Osteocyte (in vitro differentiated cells): Measurements from ENCODE around the gene PAFAH1B2. TPM values are rescaled to one million over a fixed set of nuclear protein-coding genes. Genes with fewer than 3 reads are reported as not detected.
"Not testable (repeated sequence)": the region's sequence is repeated elsewhere in the genome, so short reads cannot be mapped to it uniquely, and the experiment has no call there.

ENCODE experiments used
- DNase-seq: peaks from one replicate; pipeline ENCODE4 v3.0.0; 2021; ENCODE audit warnings: mixed read lengths; ENCODE audit not compliant: unreplicated experiment; ENCODE audit errors: extremely low spot score
- H3K27ac Mint-ChIP-seq: one replicate; pipeline ENCODE4 v1.8.0; 2021; ENCODE audit warnings: mild to moderate bottlenecking, mixed read lengths; ENCODE audit not compliant: unreplicated experiment
- H3K27me3 Mint-ChIP-seq: one replicate; pipeline ENCODE4 v1.8.0; 2021; ENCODE audit warnings: mixed read lengths; ENCODE audit not compliant: unreplicated experiment
- H3K36me3 Mint-ChIP-seq: one replicate; pipeline ENCODE4 v1.8.0; 2021; ENCODE audit warnings: mixed read lengths; ENCODE audit not compliant: unreplicated experiment
- H3K4me1 Mint-ChIP-seq: one replicate; pipeline ENCODE4 v1.8.0; 2021; ENCODE audit warnings: mixed read lengths; ENCODE audit not compliant: unreplicated experiment
- H3K4me3 Mint-ChIP-seq: one replicate; pipeline ENCODE4 v1.8.0; 2021; ENCODE audit warnings: mild to moderate bottlenecking, moderate library complexity, mixed read lengths; ENCODE audit not compliant: unreplicated experiment
- H3K9me3 Mint-ChIP-seq: one replicate; pipeline ENCODE4 v1.8.0; 2021; ENCODE audit warnings: mixed read lengths; ENCODE audit not compliant: unreplicated experiment
- total RNA-seq: library from RNA; stranded (reverse); gene quantifications from 2 replicates; pipeline ENCODE4 v1.2.1, GENCODE V29; 2021
- TF ChIP-seq, protein P1 (sequence below): fragments of 200-600 bp; sonication (generic); IDR thresholded peaks from 2 replicates; pipeline ENCODE4 v1.5.0; 2021; ENCODE audit warnings: antibody characterized with exemption, mild to moderate bottlenecking, moderate library complexity

PAFAH1B2 gene
- total RNA-seq, 1 donor from 2014 or later: 82.7 TPM

DNA sequence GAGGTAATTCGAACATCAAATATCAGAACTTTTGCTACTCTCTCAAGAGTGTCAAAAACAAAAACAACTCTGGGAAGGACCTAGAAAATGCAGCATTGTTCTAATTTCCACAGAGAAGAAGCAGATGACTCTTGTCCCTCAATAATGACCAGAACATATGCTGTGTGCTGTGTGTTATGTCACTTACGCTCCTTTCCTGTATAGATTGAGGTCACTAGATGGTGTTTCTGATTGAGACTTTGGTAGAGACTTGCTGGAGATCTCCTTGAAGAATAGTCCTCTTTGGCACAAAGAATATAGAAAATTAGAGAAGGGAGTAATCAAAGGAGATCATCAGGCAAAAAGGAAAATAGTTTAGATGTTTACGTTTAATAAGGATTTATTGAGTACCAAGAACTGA is 43.5 kb upstream of the PAFAH1B2 start:
- Mint-ChIP-seq H3K9me3 (no peaks in the 10 kb centered on the region), H3K4me1 (peaks cover 29% of the 10 kb centered on the region), H3K27me3 (no peaks in the 10 kb centered on the region), H3K27ac (no peak overlapping the region), H3K36me3 (no peaks in the 10 kb centered on the region), H3K4me3 (no peak overlapping the region)
- DNase-seq: no peak
- TF ChIP-seq, protein P1, sequence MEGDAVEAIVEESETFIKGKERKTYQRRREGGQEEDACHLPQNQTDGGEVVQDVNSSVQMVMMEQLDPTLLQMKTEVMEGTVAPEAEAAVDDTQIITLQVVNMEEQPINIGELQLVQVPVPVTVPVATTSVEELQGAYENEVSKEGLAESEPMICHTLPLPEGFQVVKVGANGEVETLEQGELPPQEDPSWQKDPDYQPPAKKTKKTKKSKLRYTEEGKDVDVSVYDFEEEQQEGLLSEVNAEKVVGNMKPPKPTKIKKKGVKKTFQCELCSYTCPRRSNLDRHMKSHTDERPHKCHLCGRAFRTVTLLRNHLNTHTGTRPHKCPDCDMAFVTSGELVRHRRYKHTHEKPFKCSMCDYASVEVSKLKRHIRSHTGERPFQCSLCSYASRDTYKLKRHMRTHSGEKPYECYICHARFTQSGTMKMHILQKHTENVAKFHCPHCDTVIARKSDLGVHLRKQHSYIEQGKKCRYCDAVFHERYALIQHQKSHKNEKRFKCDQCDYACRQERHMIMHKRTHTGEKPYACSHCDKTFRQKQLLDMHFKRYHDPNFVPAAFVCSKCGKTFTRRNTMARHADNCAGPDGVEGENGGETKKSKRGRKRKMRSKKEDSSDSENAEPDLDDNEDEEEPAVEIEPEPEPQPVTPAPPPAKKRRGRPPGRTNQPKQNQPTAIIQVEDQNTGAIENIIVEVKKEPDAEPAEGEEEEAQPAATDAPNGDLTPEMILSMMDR: no peak

DNA sequence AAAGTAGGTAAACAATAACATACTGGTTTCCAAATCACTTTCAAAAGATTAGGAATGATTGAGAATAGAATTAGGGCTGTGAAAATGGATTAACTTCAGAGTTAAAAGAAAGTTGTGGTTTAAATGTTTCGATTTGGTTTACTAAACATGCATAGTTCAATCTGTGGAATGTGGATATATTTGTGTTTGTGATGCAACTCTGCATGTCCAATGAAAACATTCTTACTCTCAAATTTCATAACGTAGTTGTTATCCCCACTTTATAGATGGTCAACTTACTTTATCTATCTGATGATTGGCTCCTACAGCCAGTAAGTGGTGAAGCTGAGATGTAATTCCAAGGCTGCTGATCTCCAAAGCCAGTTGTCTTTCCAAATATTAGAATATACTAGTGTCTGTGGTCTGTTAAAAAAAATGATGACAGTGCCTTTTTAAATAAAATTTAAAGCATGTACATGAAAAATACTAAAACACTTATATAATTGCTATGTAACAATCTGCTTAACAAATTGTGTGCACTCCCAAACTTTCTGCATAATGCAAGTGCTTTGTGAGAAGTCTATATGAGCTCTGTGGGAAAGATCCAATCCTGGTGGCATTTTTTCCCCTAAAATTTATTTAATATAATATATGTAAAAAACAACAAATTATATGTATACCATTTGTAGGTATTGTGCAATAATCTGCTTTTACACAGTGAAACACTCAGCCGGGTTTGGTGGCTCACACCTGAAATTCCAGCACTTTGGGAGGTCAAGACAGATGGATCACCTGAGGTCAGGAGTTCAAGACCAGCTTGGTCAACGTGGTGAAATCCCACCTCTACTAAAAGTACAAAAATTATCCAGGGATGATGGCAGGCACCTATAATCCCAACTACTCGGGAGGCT is 36.1 kb upstream of the PAFAH1B2 start:
- Mint-ChIP-seq H3K4me3 (no peak overlapping the region), H3K27ac (no peak overlapping the region), H3K36me3 (no peaks in the 10 kb centered on the region), H3K4me1 (peaks cover 4% of the 10 kb centered on the region), H3K27me3 (no peaks in the 10 kb centered on the region), H3K9me3 (no peaks in the 10 kb centered on the region)
- TF ChIP-seq, protein P1: no peak
- DNase-seq: no peak

DNA sequence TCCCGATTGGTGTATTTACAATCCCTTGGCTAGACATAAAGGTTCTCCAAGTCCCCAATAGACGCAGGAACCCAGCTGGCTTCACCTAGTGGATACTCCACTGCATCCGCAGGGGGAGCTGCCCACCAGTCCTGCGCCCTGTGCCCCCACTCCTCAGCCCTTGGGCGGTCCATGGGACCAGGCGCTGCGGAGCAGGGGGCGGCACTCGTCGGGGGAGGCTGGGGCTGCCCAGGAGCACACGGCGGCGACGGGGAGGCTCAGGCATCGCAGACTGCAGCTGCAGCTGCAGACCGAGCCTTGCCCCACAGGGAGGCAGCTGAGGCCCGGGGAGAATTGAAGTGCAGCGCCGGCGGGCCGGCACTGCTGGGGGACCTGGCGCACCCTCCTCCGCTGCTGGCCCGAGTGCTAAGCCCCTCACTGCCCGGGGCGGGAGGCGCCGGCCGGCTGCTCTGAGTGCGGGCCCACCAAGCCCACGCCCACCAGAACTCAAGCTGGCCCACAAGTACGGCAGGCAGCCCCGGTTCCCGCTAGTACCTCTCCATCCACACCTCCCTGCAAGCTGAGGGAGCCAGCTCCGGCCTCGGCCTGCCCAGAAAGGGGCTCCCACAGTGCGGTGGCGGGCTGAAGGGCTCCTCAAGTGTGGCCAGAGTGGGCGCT is 33.7 kb upstream of the PAFAH1B2 start:
- H3K4me3 Mint-ChIP-seq: no peak overlapping the region
- H3K9me3 Mint-ChIP-seq: no peaks in the 10 kb centered on the region
- no peak overlapping the region for H3K27ac Mint-ChIP-seq
- H3K36me3 Mint-ChIP-seq: no peaks in the 10 kb centered on the region
- no peaks in the 10 kb centered on the region for H3K27me3 Mint-ChIP-seq
- H3K4me1 Mint-ChIP-seq: peaks cover 4% of the 10 kb centered on the region
- no peak for DNase-seq
- TF ChIP-seq, protein P1: no peak

DNA sequence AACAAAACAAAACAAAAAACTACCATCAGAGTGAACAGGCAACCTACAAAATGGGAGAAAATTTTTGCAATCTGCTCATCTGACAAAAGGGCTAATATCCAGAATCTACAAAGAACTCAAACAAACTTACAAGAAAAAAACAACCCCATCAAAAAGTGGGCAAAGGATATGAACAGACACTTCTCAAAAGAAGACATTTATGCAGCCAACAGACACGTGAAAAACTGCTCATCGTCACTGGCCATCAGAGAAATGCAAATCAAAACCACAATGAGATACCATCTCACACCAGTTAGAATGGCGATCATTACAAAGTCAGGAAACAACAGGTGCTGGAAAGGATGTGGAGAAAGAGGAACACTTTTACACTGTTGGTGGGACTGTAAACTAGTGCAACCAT is 31.6 kb upstream of the PAFAH1B2 start:
- not testable (repeated sequence) for H3K9me3 Mint-ChIP-seq, H3K27me3 Mint-ChIP-seq, DNase-seq, H3K4me3 Mint-ChIP-seq, H3K36me3 Mint-ChIP-seq, H3K27ac Mint-ChIP-seq, H3K4me1 Mint-ChIP-seq

DNA sequence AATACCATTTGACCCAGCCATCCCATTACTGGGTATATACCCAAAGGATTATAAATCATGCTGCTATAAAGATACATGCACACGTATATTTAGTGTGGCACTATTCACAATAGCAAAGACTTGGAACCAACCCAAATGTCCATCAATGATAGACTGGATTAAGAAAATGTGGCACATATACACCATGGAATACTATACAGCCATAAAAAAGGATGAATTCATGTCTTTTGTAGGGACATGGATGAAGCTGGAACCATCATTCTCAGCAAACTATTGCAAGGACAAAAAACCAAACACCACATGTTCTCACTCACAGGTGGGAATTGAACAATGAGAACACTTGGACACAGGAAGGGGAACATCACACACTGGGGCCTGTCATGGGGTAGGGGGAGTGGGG is 31.1 kb upstream of the PAFAH1B2 start:
- DNase-seq, H3K9me3 Mint-ChIP-seq: not testable (repeated sequence)

DNA sequence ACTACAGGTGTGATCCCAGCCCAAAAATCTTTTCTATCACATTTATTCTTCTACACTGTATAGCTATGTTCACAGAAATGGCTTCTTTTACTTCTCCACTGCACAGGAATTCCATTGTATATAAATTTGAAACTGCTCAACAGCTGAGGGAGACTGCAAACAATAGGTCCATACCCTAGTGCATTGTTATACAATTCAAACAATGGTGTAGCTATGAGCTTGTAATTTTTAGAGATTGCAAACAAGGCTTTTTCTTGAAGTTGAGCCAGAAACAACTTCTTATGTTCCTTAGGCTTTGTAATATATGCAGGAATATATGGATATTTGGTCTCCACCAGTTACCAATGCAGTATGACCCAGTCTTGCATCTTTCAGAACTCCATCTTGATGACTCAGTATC is 26.4 kb upstream of the PAFAH1B2 start:
- no peaks in the 10 kb centered on the region for H3K9me3 Mint-ChIP-seq
- no peak for DNase-seq
- H3K4me1 Mint-ChIP-seq: no peaks in the 10 kb centered on the region
- no peaks in the 10 kb centered on the region for H3K36me3 Mint-ChIP-seq
- TF ChIP-seq, protein P1: no peak
- no peak overlapping the region for H3K4me3 Mint-ChIP-seq
- no peak overlapping the region for H3K27ac Mint-ChIP-seq
- peaks cover 5% of the 10 kb centered on the region for H3K27me3 Mint-ChIP-seq

More for the DNA sequence above, 31.1 kb upstream of the PAFAH1B2 start:
- H3K27ac Mint-ChIP-seq, H3K4me3 Mint-ChIP-seq, H3K27me3 Mint-ChIP-seq, H3K36me3 Mint-ChIP-seq, H3K4me1 Mint-ChIP-seq: not testable (repeated sequence)
